Type B pancreatic cell (in vitro differentiated cells): ENCODE measurements around the gene GRIK5. TPM values are rescaled to one million over a fixed set of nuclear protein-coding genes. Genes with fewer than 3 reads are reported as not detected.
A peak's percentile ranks its signal among the peaks of the same experiment; 100 is the strongest.

Experiments
- DNase-seq: peaks from one replicate; pipeline ENCODE4 v3.0.0; 2021; ENCODE audit warnings: mixed read lengths; ENCODE audit not compliant: unreplicated experiment; ENCODE audit errors: extremely low spot score
- H3K27ac Mint-ChIP-seq: 2 replicates; pipeline ENCODE4 v1.8.0; 2021; ENCODE audit warnings: mild to moderate bottlenecking, mixed read lengths
- H3K27me3 Mint-ChIP-seq: 2 replicates; pipeline ENCODE4 v1.8.0; 2021; ENCODE audit warnings: mixed read lengths
- H3K36me3 Mint-ChIP-seq: 2 replicates; pipeline ENCODE4 v1.8.0; 2021; ENCODE audit warnings: mixed read lengths
- H3K4me1 Mint-ChIP-seq: one replicate; pipeline ENCODE4 v1.8.0; 2021; ENCODE audit warnings: mixed read lengths; ENCODE audit not compliant: unreplicated experiment
- H3K4me3 Mint-ChIP-seq: 2 replicates; pipeline ENCODE4 v1.8.0; 2021; ENCODE audit warnings: mild to moderate bottlenecking, mixed read lengths
- H3K9me3 Mint-ChIP-seq: 2 replicates; pipeline ENCODE4 v1.8.0; 2021; ENCODE audit warnings: mixed read lengths
- total RNA-seq: library from RNA; stranded (reverse); gene quantifications from 2 replicates; pipeline ENCODE4 v1.2.1, GENCODE V29; 2021; ENCODE audit warnings: low replicate concordance
- TF ChIP-seq, protein P1 (sequence below): fragments of 200-600 bp; sonication (generic); conservative IDR thresholded peaks from 2 replicates; pipeline ENCODE4 v1.5.0; 2021; ENCODE audit warnings: antibody characterized with exemption, mild to moderate bottlenecking

The GRIK5 gene
- total RNA-seq, 1 donor from 2014 or later = 5.8 TPM

DNA sequence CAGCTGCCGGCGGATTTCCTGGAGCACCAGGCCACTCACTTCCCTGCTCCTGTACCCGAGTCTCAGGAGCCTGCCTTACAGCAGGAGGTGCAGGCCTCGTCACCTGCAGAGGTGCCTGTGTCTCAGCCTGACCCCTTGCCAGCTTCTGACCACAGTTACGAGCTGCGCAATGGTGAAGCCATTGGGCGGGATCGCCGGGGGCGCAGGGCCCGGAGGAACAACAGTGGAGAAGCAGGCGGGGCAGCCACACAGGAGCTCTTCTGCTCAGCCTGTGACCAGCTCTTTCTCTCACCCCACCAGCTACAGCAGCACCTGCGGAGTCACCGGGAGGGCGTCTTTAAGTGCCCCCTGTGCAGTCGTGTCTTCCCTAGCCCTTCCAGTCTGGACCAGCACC, 9.3 kb upstream of the GRIK5 start:
- no peak overlapping the region for H3K27ac Mint-ChIP-seq
- DNase-seq = no peak
- H3K9me3 Mint-ChIP-seq = no peaks in the 10 kb centered on the region
- peaks cover 30% of the 10 kb centered on the region for H3K36me3 Mint-ChIP-seq
- H3K27me3 Mint-ChIP-seq = no peaks in the 10 kb centered on the region
- no peak overlapping the region for H3K4me3 Mint-ChIP-seq
- TF ChIP-seq, protein P1, sequence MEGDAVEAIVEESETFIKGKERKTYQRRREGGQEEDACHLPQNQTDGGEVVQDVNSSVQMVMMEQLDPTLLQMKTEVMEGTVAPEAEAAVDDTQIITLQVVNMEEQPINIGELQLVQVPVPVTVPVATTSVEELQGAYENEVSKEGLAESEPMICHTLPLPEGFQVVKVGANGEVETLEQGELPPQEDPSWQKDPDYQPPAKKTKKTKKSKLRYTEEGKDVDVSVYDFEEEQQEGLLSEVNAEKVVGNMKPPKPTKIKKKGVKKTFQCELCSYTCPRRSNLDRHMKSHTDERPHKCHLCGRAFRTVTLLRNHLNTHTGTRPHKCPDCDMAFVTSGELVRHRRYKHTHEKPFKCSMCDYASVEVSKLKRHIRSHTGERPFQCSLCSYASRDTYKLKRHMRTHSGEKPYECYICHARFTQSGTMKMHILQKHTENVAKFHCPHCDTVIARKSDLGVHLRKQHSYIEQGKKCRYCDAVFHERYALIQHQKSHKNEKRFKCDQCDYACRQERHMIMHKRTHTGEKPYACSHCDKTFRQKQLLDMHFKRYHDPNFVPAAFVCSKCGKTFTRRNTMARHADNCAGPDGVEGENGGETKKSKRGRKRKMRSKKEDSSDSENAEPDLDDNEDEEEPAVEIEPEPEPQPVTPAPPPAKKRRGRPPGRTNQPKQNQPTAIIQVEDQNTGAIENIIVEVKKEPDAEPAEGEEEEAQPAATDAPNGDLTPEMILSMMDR = no peak
- peaks cover 25% of the 10 kb centered on the region for H3K4me1 Mint-ChIP-seq

- no peaks in the 10 kb centered on the region for H3K27me3 Mint-ChIP-seq
- no peaks in the 10 kb centered on the region for H3K9me3 Mint-ChIP-seq
- peak overlapping the region; percentile 87 for H3K27ac Mint-ChIP-seq
- H3K36me3 Mint-ChIP-seq = peaks cover 26% of the 10 kb centered on the region
- H3K4me1 Mint-ChIP-seq = peaks cover 25% of the 10 kb centered on the region
- H3K4me3 Mint-ChIP-seq = peak overlapping the region; percentile 92
- DNase-seq = no peak
- TF ChIP-seq, protein P1 = no peak
Measured at GRCh38 chr19:42078538-42079275, 8.7 kb upstream of the GRIK5 start.

GRCh38 chr19:42078058-42078457, 8.1 kb upstream of the GRIK5 start:
- no peak for DNase-seq
- Mint-ChIP-seq H3K9me3 (no peaks in the 10 kb centered on the region), H3K4me3 (peak overlapping the region; percentile 92), H3K4me1 (peaks cover 25% of the 10 kb centered on the region), H3K36me3 (peaks cover 26% of the 10 kb centered on the region), H3K27ac (peak overlapping the region; percentile 87), H3K27me3 (peaks cover under 1% of the 10 kb centered on the region)
- TF ChIP-seq, protein P1 = no peak

GRCh38 chr19:42076380-42076944, 6.5 kb upstream of the GRIK5 start:
- TF ChIP-seq, protein P1 = no peak
- no peak for DNase-seq
- peaks cover 20% of the 10 kb centered on the region for H3K36me3 Mint-ChIP-seq

DNA sequence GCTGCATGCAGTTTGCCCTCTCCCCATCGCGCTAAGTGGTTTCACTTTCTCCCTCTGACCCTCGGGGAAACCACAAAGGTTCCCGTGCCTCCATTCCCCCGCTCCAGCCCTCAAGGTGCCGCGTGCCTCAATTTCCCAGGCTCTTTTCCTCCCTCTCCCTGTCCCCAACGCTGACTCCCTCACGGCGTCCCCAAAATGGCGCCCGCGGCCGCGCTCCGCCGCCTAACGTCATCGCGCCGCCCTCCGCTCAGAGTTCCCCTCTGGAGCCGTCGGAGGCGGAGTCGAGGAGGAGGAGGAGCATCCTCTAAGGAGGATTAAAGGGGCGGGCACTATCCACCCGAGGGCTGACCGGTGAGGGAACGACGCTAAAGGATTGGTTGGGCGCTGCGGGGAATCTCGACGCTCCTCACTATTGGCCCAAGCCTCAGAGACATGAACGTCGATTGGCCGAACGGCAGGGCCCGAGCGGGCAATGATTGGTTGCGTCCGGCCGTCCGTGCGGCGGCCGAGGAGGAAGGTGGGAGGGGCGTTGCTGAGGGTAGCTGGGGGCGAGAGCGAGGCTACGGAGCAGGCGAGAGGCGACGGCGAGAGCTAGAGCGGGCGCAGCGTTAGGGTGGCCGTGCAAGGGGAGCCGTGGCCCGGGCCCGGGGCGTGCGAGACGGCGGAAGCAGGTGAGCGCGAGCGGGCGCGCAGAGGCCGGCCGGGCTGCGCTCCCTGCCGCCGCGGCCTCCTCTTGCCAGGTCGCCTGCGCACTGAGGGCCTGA, 5.8 kb upstream of the GRIK5 start, which contains the start of gene ZNF574:
Gene ZNF574 (plus strand): TSS at position 551 of the 764 bp plus-strand sequence. CDS start 2,441 bp downstream, outside the sequence.
- no peaks in the 10 kb centered on the region for H3K9me3 Mint-ChIP-seq
- H3K27me3 Mint-ChIP-seq = peaks cover 15% of the 10 kb centered on the region
- DNase-seq = peak; percentile 96
- peak within 1 kb of the TSS; percentile 98 for H3K4me3 Mint-ChIP-seq
- peaks cover 16% of the 10 kb centered on the region for H3K36me3 Mint-ChIP-seq
- peaks cover 25% of the 10 kb centered on the region for H3K4me1 Mint-ChIP-seq
- TF ChIP-seq, protein P1 = no peak
- peak within 1 kb of the TSS; percentile 100 for H3K27ac Mint-ChIP-seq

More at GRCh38 chr19:42076380-42076944, 6.5 kb upstream of the GRIK5 start:
- Mint-ChIP-seq H3K9me3 (no peaks in the 10 kb centered on the region), H3K27ac (peak overlapping the region; percentile 87), H3K4me1 (peaks cover 25% of the 10 kb centered on the region), H3K27me3 (peaks cover 9% of the 10 kb centered on the region), H3K4me3 (peak overlapping the region; percentile 92)
